GM18499 (cell line): Measurements from ENCODE around the gene OR2T29.
A peak's percentile ranks its signal among the peaks of the same experiment; 100 is the strongest.
"Not testable (repeated sequence)": the region's sequence is repeated elsewhere in the genome, so short reads cannot be mapped to it uniquely, and the experiment has no call there.

Experiments
- ATAC-seq: cut with Tn5 transposase; IDR thresholded peaks from one replicate; pipeline ENCODE4 v1.9.1; 2021; ENCODE audit warnings: moderate number of reproducible peaks; ENCODE audit not compliant: insufficient read depth, unreplicated experiment

Gene OR2T29, protein sequence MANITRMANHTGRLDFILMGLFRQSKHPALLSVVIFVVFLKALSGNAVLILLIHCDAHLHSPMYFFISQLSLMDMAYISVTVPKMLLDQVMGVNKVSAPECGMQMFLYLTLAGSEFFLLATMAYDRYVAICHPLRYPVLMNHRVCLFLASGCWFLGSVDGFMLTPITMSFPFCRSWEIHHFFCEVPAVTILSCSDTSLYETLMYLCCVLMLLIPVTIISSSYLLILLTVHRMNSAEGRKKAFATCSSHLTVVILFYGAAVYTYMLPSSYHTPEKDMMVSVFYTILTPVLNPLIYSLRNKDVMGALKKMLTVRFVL

DNA sequence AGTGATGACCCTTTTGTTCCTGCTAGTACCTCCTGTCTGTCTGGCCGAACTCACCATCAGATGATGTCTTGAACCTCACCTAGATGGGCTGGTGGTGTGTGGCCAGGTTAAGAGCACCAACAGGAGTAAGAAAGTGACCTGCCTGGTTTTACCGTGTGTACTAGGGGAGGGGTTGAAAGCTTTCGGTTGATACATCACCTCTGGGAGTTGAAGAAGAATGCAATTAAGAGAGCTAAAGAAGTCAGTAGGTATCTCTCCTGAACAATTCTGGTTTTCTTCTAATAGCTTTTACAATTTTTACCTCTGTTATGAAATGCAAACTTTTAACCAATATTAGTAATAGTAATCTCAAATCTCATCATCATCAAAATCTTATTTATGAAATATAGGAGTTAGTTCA, at the start of gene OR2T29:
Gene OR2T29 (minus strand): TSS at position 101 of the 400 bp plus-strand sequence. CDS start 3,281 bp downstream, outside the sequence.
- ATAC-seq, result not testable (repeated sequence)

DNA sequence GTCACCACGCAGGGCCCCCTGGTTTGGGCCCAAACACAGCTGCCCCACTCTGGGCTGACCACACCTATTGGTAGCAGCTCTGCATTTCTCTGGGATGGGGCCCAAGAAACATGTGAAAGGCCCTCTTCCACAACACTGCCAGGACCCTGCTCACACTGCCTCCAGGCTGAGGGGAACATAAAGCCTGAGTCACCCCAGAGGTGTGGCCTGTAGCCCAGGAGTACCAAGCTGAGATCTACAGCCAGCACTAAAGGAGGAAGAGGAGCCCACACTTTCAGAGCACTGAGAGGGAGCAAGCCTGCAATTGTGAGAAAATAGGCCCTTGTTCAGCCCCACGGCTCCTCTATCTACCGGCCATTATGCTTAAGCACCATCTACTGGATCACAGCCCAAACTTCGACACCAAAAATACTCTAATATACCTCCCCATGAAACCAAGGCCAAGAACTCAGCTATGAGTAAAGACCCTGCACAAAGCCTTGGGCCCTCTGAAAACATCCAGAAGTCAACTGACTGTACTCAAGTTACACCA, 49.4 kb upstream of the OR2T29 start:
- ATAC-seq, result no peak

- ATAC-seq, result no peak
Measured at GRCh38 chr1:248610301-248610700, 47.7 kb upstream of the OR2T29 start.

GRCh38 chr1:248599396-248599795, 36.8 kb upstream of the OR2T29 start:
- ATAC-seq, result no peak

DNA sequence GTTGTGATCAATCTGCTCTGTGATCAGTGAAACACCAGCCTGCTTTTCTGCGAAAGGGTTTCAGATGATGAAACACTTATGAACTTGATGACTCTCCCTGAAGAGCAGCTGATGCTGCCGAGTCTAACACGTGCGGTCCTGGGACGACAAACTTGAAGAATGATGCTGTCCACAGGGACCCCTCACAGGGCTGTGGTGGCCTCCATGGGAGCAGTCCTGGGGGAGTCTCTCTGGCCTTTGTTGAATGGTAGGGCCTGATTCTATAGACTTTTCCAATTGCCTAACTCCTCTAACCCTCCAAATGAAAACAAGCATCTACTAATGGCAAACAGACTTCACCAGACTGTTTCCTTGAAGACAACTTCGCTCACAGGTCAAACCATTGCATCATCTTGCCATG, 35.0 kb upstream of the OR2T29 start, which contains the start of gene OR2T10:
Gene OR2T10 (minus strand): TSS at position 112 of the 400 bp plus-strand sequence. CDS start 3,932 bp downstream, outside the sequence.
- no peak for ATAC-seq

GRCh38 chr1:248596615-248597014, 34.0 kb upstream of the OR2T29 start:
- no peak for ATAC-seq

DNA sequence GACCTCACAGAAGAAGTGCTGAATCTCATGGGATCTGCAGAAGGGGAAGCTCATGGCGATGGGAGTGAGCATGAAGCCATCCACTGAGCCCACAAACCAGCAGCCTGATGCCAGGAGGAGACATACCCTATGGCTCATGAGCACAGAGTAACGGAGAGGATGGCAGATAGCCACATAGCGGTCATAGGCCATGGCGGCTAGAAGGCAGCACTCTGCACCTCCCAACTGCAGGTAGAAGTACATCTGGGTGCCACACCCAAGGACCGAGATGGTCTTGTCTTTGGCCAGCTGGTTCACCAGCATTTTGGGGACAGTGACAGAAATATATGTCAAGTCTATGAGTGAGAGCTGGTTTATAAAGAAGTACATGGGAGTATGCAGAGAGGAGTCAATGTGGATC, 30.7 kb upstream of the OR2T29 start:
- no peak for ATAC-seq

- ATAC-seq, result no peak
Measured at GRCh38 chr1:248592655-248593054, 30.1 kb upstream of the OR2T29 start.

GRCh38 chr1:248590055-248590454, 27.5 kb upstream of the OR2T29 start:
- no peak for ATAC-seq

DNA sequence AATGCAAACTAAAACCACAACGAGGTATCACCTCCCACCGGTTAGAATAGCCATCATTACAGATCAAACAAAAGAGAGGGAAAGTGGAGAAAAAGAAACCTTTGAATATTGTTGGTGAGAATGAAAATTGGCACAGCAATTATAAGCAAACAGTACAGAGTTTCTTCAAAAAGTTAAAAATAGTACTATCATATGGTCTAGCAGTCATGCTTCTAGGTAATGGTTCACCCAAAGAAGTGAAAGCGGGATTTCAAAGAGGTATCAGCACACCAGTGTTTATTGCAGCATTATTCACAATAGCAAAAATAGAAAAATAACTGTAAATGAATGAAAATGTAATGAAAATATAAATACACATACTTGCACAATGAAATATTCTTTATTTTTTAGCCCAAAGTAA, 26.8 kb upstream of the OR2T29 start:
- no peak for ATAC-seq

DNA sequence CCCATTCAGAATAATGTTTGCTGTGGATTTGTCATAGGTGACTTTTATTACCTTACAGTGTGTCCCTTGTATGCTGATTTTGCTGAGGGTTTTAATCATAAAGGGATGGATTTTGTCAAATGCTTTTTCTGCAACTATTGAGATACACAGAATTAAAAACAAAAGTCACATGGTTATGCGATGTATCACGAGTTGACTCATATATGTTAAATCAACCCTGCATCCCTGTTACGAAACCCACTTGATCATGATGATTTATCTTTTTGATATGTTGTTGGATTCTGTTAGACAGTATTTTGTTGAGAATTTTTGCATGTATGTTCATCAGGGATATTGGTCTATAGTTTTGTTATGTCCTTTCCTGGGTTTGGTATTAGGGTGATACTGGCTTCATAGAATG, 22.7 kb upstream of the OR2T29 start:
- ATAC-seq, result no peak

DNA sequence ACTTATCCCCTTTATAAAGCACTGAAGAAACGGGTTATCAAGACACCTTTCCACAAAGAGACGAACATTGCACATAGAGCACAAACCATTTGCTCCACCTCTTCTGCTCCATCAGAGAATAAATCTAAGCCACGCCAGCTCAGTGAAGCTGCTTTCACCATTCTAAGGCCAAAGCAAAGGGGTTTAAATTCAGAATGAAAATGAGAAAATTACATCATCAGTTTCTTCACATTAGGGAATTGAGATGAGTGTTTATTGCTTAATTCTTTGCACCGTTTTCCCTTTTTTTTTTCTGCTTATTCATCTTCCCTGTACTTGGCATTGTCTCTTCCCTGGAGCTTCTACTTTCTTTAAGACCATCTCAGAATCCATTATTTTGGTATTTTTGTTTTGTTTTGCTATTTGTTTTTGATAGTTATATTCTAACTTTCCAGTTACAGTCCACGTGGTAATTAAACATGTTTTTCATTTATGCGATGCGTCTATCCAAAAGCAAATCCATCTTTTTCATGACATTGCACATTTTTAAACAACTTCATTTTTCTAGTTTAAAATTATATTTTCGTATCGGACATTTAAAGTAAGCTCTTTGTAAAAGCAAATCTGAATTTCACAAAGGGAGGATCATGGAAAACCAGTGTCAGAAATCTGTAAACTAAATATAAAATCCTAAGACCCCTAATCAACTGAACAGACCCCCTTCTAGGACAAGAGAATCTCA, 13.8 kb upstream of the OR2T29 start:
- ATAC-seq, result no peak

- not testable (repeated sequence) for ATAC-seq
Measured at GRCh38 chr1:248574657-248575056, 12.1 kb upstream of the OR2T29 start, which contains the start of gene OR2T34. OR2T34 (minus strand) TSS chr1:248574757; CDS start chr1:248574757, 0 bp downstream.

- ATAC-seq, result not testable (repeated sequence)
Measured at GRCh38 chr1:248573856-248574255, 11.3 kb upstream of the OR2T29 start.

GRCh38 chr1:248572049-248572448, 9.5 kb upstream of the OR2T29 start:
- ATAC-seq, result not testable (repeated sequence)

- not testable (repeated sequence) for ATAC-seq
Measured at GRCh38 chr1:248570811-248571210, 8.2 kb upstream of the OR2T29 start.

DNA sequence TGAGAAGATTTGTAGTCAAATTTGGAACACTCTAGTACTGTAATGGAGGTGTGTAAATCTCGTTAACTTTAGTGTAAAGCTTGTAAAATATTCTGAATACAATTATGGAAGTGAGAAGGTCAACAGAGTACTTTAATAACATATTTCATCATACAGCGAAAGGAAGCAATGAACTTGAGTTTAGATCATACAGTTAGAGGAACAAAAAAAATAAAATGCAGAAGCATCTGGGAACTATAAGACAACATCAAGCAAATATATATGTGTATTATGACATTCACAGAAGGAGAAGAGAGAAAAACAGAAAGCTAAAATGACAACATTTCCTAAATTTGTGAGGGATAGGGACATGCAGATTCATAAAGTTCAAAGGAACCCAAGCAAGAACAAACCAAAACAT, 6.5 kb upstream of the OR2T29 start:
- not testable (repeated sequence) for ATAC-seq

GRCh38 chr1:248565530-248566373, 3.2 kb upstream of the OR2T29 start:
- ATAC-seq, result peak; percentile 54

- ATAC-seq, result not testable (repeated sequence)
Measured at GRCh38 chr1:248551027-248551426, 11.5 kb downstream of the OR2T29 start.

DNA sequence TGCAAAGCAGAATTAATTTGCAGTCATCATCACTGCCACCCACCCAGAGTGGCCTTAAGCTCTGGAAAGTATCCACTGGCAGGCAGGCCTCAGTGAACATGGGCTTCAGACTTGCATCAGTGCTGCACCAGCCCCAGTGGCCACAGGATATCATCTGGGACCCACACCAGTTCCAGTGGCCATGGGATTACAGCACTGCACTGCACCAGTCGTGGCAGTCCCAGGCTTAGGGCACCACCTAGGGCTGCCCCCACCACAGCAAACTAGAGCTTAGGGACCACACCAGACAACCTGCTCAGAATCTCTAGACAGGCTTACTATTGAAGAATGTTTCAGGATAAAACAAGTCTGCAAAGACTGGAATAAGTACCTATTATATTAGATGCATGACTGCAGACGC, 15.2 kb downstream of the OR2T29 start:
- ATAC-seq, result not testable (repeated sequence)
